ENCODE measurements around the gene PRDM16.

DNA sequence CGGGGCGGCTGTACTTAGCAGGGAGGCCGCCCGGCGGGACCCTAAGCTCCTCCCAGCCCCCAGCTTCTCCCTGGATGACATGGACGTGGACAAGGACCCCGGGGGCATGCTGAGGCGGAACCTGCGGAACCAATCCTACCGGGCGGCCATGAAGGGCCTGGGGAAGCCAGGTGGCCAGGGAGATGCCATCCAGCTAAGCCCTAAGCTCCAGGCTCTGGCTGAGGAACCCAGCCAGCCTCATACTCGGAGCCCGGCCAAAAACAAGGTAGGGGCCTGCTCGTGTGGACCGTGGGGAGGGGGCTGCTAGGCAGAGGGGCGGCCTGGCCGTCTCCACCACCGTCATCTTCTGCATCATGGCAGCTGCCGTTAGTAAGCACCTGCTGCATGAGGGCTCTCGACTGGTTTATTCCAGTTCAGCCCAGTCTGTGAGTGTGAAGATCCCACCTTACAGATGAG is 394.4 kb downstream of the PRDM16 start:
- TF ChIP-seq POLR2A (IDR thresholded peaks at IDR 0.05) = no peak
- TF ChIP-seq, protein P1, sequence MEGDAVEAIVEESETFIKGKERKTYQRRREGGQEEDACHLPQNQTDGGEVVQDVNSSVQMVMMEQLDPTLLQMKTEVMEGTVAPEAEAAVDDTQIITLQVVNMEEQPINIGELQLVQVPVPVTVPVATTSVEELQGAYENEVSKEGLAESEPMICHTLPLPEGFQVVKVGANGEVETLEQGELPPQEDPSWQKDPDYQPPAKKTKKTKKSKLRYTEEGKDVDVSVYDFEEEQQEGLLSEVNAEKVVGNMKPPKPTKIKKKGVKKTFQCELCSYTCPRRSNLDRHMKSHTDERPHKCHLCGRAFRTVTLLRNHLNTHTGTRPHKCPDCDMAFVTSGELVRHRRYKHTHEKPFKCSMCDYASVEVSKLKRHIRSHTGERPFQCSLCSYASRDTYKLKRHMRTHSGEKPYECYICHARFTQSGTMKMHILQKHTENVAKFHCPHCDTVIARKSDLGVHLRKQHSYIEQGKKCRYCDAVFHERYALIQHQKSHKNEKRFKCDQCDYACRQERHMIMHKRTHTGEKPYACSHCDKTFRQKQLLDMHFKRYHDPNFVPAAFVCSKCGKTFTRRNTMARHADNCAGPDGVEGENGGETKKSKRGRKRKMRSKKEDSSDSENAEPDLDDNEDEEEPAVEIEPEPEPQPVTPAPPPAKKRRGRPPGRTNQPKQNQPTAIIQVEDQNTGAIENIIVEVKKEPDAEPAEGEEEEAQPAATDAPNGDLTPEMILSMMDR (IDR thresholded peaks at IDR 0.05) = no peak

Data from testis (tissue), 2 donors.